ENCODE results near the gene GDF9. TPM values are rescaled to one million over a fixed set of nuclear protein-coding genes. Genes with fewer than 3 reads are reported as not detected.

GDF9 gene
- total RNA-seq, 1 experiment from 2014 or later = 0.51 TPM

GRCh38 chr5:132896685-132897084, 30.4 kb upstream of the GDF9 start:
- H3K4me1 Mint-ChIP-seq (ENCODE audit: insufficient read depth, unreplicated experiment) = no peaks in the 10 kb centered on the region
- intact Hi-C loops (cut with micrococcal nuclease) = no loop called here
- ChIA-PET CTCF (interaction anchor here (0.7 to 1.5 kb wide), 2 partner anchors 13 to 77 kb away, joined by 7 read pairs; no protein-coding TSS in a partner anchor), POLR2A (interaction anchor here (1.1 to 1.6 kb wide), 4 partner anchors 8 to 72 kb away, joined by 3 to 9 read pairs (median 5); no protein-coding TSS in a partner anchor)
- H3K9me3 Mint-ChIP-seq (ENCODE audit: unreplicated experiment) = no peaks in the 10 kb centered on the region
- H3K4me3 Mint-ChIP-seq (ENCODE audit: unreplicated experiment) = no peak overlapping the region
- peak overlapping the region; percentile 36 for H3K27ac Mint-ChIP-seq (ENCODE audit: low read depth, unreplicated experiment)
- peaks cover 94% of the 10 kb centered on the region for H3K36me3 Mint-ChIP-seq (ENCODE audit: insufficient read depth, unreplicated experiment)
- TSS peak; percentile 46 for BruUV-seq (replicated peaks)
- no peak for DNase-seq (ENCODE audit: unreplicated experiment)
- H3K27me3 Mint-ChIP-seq (ENCODE audit: insufficient read depth, unreplicated experiment) = no peaks in the 10 kb centered on the region
- TF ChIP-seq, protein P1, sequence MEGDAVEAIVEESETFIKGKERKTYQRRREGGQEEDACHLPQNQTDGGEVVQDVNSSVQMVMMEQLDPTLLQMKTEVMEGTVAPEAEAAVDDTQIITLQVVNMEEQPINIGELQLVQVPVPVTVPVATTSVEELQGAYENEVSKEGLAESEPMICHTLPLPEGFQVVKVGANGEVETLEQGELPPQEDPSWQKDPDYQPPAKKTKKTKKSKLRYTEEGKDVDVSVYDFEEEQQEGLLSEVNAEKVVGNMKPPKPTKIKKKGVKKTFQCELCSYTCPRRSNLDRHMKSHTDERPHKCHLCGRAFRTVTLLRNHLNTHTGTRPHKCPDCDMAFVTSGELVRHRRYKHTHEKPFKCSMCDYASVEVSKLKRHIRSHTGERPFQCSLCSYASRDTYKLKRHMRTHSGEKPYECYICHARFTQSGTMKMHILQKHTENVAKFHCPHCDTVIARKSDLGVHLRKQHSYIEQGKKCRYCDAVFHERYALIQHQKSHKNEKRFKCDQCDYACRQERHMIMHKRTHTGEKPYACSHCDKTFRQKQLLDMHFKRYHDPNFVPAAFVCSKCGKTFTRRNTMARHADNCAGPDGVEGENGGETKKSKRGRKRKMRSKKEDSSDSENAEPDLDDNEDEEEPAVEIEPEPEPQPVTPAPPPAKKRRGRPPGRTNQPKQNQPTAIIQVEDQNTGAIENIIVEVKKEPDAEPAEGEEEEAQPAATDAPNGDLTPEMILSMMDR (IDR thresholded peaks at IDR 0.05; ENCODE audit: unreplicated experiment) = no peak

- DNase-seq (ENCODE audit: unreplicated experiment) = no peak
- POLR2A ChIA-PET = interaction anchor here (0.6 to 1.8 kb wide), 5 partner anchors 11 to 155 kb away, joined by 3 to 9 read pairs (median 4); partner anchors contain the start of genes GDF9, HSPA4 and UQCRQ
- TF ChIP-seq, protein P1 (IDR thresholded peaks at IDR 0.05; ENCODE audit: unreplicated experiment) = no peak
- Mint-ChIP-seq H3K4me1 (ENCODE audit: insufficient read depth, unreplicated experiment) (no peaks in the 10 kb centered on the region), H3K27me3 (ENCODE audit: insufficient read depth, unreplicated experiment) (no peaks in the 10 kb centered on the region), H3K9me3 (ENCODE audit: unreplicated experiment) (no peaks in the 10 kb centered on the region), H3K36me3 (ENCODE audit: insufficient read depth, unreplicated experiment) (peaks cover 100% of the 10 kb centered on the region), H3K4me3 (ENCODE audit: unreplicated experiment) (no peak overlapping the region), H3K27ac (ENCODE audit: low read depth, unreplicated experiment) (peak overlapping the region; percentile 36)
- BruUV-seq (replicated peaks) = no TSS peak
- CTCF ChIA-PET = interaction anchor here (0.5 to 1.7 kb wide), 9 partner anchors 10 to 1796 kb away, joined by 3 to 19 read pairs (median 3); no protein-coding TSS in a partner anchor
- intact Hi-C loops (cut with micrococcal nuclease) = no loop called here
Observed at GRCh38 chr5:132895719-132896305, 29.5 kb upstream of the GDF9 start.

DNA sequence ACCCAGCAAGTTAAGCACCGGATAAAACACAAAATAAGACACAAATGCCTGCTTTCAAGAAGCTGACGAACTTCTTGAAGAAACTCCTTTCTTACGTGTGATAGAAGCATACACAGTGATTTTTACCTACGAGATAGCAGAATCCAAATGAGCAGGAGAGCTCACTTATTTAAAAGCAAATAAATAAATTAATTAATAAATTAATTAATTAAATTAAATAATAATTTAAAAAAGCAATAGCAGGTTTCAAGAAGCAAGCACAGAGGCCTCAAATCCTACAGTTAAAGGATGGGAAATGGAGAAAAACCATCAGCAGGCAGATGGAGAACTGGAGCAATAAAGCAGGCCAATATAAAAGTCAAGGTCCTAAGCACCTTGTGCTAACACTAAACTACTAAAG, 24.5 kb upstream of the GDF9 start:
- TF ChIP-seq, protein P1 (IDR thresholded peaks at IDR 0.05; ENCODE audit: unreplicated experiment) = no peak
- POLR2A ChIA-PET = interaction anchor here (0.5 to 3.5 kb wide), 8 partner anchors 9 to 194 kb away, joined by 3 to 13 read pairs (median 4); partner anchors contain the start of genes AFF4, GDF9 and UQCRQ
- H3K4me3 Mint-ChIP-seq (ENCODE audit: unreplicated experiment) = no peak overlapping the region
- H3K4me1 Mint-ChIP-seq (ENCODE audit: insufficient read depth, unreplicated experiment) = no peaks in the 10 kb centered on the region
- intact Hi-C loops (cut with micrococcal nuclease) = no loop called here
- no peaks in the 10 kb centered on the region for H3K9me3 Mint-ChIP-seq (ENCODE audit: unreplicated experiment)
- no peak for DNase-seq (ENCODE audit: unreplicated experiment)
- CTCF ChIA-PET = interaction anchor here (0.6 to 2.7 kb wide), 7 partner anchors 8 to 70 kb away, joined by 3 to 18 read pairs (median 3); no protein-coding TSS in a partner anchor
- peaks cover 100% of the 10 kb centered on the region for H3K36me3 Mint-ChIP-seq (ENCODE audit: insufficient read depth, unreplicated experiment)
- no TSS peak for BruUV-seq (replicated peaks)
- H3K27me3 Mint-ChIP-seq (ENCODE audit: insufficient read depth, unreplicated experiment) = no peaks in the 10 kb centered on the region
- no peak overlapping the region for H3K27ac Mint-ChIP-seq (ENCODE audit: low read depth, unreplicated experiment)

- CTCF ChIA-PET = interaction anchor here (0.6 to 1.6 kb wide), 3 partner anchors 12 to 46 kb away, joined by 4 to 7 read pairs (median 4); no protein-coding TSS in a partner anchor
- TF ChIP-seq, protein P1 (IDR thresholded peaks at IDR 0.05; ENCODE audit: unreplicated experiment) = no peak
- intact Hi-C loops (cut with micrococcal nuclease) = no loop called here
Observed at GRCh38 chr5:132889501-132889900, 23.2 kb upstream of the GDF9 start.

More at GRCh38 chr5:132889501-132889900, 23.2 kb upstream of the GDF9 start:
- no peak for DNase-seq (ENCODE audit: unreplicated experiment)
- no peaks in the 10 kb centered on the region for H3K27me3 Mint-ChIP-seq (ENCODE audit: insufficient read depth, unreplicated experiment)
- peaks cover 100% of the 10 kb centered on the region for H3K36me3 Mint-ChIP-seq (ENCODE audit: insufficient read depth, unreplicated experiment)
- H3K4me3 Mint-ChIP-seq (ENCODE audit: unreplicated experiment) = no peak overlapping the region
- H3K4me1 Mint-ChIP-seq (ENCODE audit: insufficient read depth, unreplicated experiment) = no peaks in the 10 kb centered on the region
- POLR2A ChIA-PET = interaction anchor here (0.5 to 3.5 kb wide), 4 partner anchors 18 to 74 kb away, joined by 3 to 12 read pairs (median 8); partner anchors contain the start of gene AFF4
- H3K9me3 Mint-ChIP-seq (ENCODE audit: unreplicated experiment) = no peaks in the 10 kb centered on the region
- no peak overlapping the region for H3K27ac Mint-ChIP-seq (ENCODE audit: low read depth, unreplicated experiment)
- BruUV-seq (replicated peaks) = no TSS peak

All from MCF 10A (cell line).